Urinary bladder (tissue), 4 donors: Measurements from ENCODE around the gene VEZF1. TPM values are rescaled to one million over a fixed set of nuclear protein-coding genes. Genes with fewer than 3 reads are reported as not detected.

Source experiments
- DNase-seq: peaks from one replicate; pipeline ENCODE4 v3.0.0-alpha.2; 2015; ENCODE audit errors: extremely low spot score
- H3K27ac ChIP-seq: one replicate; pipeline ENCODE4 v1.5.1; 2013; ENCODE audit warnings: low read depth, mild to moderate bottlenecking, moderate library complexity
- H3K36me3 ChIP-seq: one replicate; pipeline ENCODE4 v1.6.1; 2013; ENCODE audit warnings: mild to moderate bottlenecking, moderate library complexity; ENCODE audit not compliant: insufficient read depth
- H3K4me1 ChIP-seq: one replicate; pipeline ENCODE4 v1.6.1; 2013; ENCODE audit warnings: mild to moderate bottlenecking, moderate library complexity; ENCODE audit not compliant: insufficient read depth
- H3K4me3 ChIP-seq: one replicate; pipeline ENCODE4 v1.5.1; 2013; ENCODE audit warnings: low read depth, low read length
- WGBS: extraction: QIAGEN DNeasy Blood & Tissue Kit; methylation state at CpG from one replicate; pipeline ENCODE4 v1.1.7; 2013; 5-methylcytosine and 5-hydroxymethylcytosine counted together
- polyA plus RNA-seq: library from polyadenylated mRNA; stranded (reverse); fragments of 200-250 nt; gene quantifications from one replicate; pipeline ENCODE4 v1.2.3, GENCODE V29; 2013
- total RNA-seq: library from RNA; depleted of rRNA; stranded (reverse); fragments of >200 nt; gene quantifications from one replicate; pipeline ENCODE4 v1.2.3, GENCODE V29; 2014
- donor health status: healthy with polysubstance abuse.
- donor health status: healthy.

The VEZF1 gene
- total and polyA plus RNA-seq, 2 donors, result 58.7 to 84.5 TPM

GRCh38 chr17:58005031-58005727 lies 17.1 kb upstream of the VEZF1 start:
- Histone ChIP-seq H3K4me3 (no peak overlapping the region), H3K36me3 (peaks cover 6% of the 10 kb centered on the region), H3K27ac (no peak overlapping the region), H3K4me1 (no peaks in the 10 kb centered on the region)
- WGBS, result 37% methylated on average over 12 of the region's 12 CpGs
- DNase-seq, result no peak

DNA sequence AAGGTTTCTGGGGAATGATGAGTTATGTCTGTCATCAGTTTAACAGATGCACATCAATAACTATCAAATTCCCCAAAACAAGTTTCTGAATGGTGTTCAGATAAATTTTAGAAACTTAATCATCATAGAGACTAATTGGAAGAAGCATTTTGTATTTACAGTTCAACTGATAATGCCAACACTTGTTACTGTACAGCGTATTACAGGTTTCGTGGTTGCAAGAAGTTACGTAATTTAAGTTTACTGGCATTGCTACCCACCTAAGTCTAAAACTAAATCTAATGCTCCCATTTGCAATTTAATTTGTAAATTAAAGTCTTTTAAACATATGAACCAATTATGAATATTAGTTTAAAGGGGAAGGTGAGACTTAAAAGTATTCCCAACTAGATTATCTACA lies 16.0 kb upstream of the VEZF1 start:
- no peak for DNase-seq
- Histone ChIP-seq H3K4me1 (no peaks in the 10 kb centered on the region), H3K4me3 (no peak overlapping the region), H3K36me3 (peaks cover 6% of the 10 kb centered on the region), H3K27ac (no peak overlapping the region)
- WGBS, result 85% methylated on average over 3 of the region's 3 CpGs

DNA sequence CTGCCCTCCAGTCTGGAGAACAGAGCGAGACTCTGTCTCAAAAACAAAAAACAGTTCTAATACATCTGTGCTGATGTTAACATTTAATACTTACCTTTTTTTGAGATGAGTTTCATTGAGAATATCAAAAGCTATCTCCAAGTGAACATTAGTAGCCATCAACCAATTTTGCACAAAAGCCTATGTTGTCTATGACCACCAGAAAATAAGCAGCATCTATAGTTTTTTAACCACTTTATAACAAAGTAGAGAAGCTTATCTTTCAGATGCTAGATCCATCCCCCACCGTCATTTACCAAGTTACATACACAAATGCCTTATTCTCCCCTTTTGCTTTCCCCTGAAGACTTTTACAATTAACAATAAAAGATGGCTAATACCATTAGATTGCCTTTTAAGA lies 14.9 kb upstream of the VEZF1 start:
- 87% methylated on average over 2 of the region's 2 CpGs for WGBS

DNA sequence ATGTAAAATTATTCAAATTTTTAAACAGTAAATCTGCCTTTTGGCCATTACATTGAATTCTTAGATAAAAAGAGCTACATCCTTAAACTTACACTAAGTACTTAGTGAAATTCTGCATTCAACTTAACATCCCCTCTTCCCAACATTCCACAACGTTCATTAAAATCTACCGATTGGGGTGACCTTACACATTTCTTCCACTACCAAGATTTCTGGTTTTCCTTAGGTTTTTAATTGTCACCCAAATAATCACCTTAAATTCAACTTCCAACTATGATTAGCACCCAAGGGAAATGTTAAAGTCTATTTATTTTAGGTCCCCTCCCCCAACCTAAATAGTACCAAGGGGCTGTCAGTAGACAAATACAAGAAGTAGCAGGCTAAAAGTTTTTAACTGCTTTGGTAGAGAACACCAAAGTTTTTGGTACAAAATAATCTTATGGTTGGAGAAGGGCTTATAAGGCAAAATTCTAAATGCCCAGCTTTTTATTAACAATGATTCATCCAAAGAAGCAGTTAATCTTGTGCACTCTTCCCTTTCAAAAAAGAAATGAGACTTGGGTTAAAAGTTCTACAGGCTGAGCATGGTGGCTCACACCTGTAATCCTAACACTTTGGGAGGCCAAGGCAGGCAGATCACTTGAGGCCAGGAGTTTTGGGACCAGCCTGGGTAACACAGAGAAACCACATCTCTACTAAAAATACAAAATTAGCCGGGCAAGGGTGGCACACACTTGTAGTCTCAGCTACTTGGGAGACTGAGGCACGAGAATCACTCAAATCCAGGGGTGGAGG lies 14.3 kb upstream of the VEZF1 start:
- Histone ChIP-seq H3K27ac (no peak overlapping the region), H3K36me3 (peaks cover 6% of the 10 kb centered on the region), H3K4me3 (no peak overlapping the region), H3K4me1 (no peaks in the 10 kb centered on the region)
- WGBS, result 69% methylated on average over 4 of the region's 4 CpGs
- DNase-seq, result no peak

More for the DNA sequence above, 14.9 kb upstream of the VEZF1 start:
- H3K4me3 ChIP-seq, result no peak overlapping the region
- no peaks in the 10 kb centered on the region for H3K4me1 ChIP-seq
- DNase-seq, result no peak
- peaks cover 6% of the 10 kb centered on the region for H3K36me3 ChIP-seq
- no peak overlapping the region for H3K27ac ChIP-seq

GRCh38 chr17:58001461-58002124 lies 13.5 kb upstream of the VEZF1 start:
- H3K4me1 ChIP-seq, result no peaks in the 10 kb centered on the region
- WGBS, result 28% methylated on average over 1 of the region's 1 CpG
- no peak for DNase-seq
- H3K27ac ChIP-seq, result no peak overlapping the region
- H3K4me3 ChIP-seq, result no peak overlapping the region
- H3K36me3 ChIP-seq, result peaks cover 6% of the 10 kb centered on the region

DNA sequence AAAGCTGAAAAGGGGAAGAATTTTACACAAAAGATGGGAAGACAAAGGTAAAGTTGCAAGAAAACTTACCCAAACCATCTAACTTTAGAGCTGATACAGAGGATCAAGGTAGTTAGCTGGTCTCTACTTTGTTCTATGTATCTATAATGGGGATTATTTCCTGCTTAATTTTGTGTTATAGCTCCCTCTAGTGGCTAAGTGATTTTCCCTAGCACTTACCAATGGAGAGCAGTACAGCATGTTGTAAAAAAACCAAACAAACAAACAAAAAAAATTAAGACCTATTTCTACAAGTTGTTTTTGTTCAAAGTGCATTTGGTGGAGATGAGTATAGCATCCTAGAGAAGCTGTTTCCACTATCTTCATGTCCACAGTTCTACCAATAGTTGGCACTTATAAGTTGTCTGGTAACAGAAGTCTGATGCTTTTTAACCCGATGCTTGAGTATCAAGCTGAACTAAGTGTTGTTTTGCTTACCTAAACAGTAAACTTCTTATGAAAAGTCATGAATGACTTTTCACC lies 11.5 kb upstream of the VEZF1 start:
- no peak overlapping the region for H3K27ac ChIP-seq
- no peaks in the 10 kb centered on the region for H3K4me1 ChIP-seq
- peaks cover 6% of the 10 kb centered on the region for H3K36me3 ChIP-seq
- H3K4me3 ChIP-seq, result no peak overlapping the region
- 47% methylated on average over 1 of the region's 1 CpG for WGBS
- DNase-seq, result peak; percentile 76

DNA sequence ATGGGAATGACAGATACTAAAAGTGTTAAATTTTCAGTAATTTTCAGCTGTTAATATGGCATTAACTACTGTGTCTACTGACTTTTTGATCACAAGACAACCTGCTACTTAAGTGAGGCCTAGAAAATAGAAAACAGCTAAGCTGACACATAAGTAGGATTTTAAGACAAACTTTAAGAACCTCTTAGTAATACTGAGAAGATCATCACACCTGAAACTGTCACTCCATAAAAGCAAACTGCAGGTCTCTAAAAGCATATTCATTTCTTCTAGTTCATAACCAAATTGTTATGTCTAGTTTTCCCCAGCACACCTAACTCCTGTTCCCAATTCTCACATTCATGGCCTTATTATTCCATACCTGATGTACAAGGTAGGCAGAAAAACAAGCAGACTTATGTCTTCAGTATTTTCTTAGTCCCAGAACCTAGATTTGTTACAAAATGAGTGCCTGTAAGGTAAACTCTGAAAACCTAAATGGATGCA lies 11.0 kb upstream of the VEZF1 start:
- H3K36me3 ChIP-seq, result peaks cover 5% of the 10 kb centered on the region
- DNase-seq, result no peak
- no peak overlapping the region for H3K27ac ChIP-seq
- no peak overlapping the region for H3K4me3 ChIP-seq
- peaks cover 2% of the 10 kb centered on the region for H3K4me1 ChIP-seq

DNA sequence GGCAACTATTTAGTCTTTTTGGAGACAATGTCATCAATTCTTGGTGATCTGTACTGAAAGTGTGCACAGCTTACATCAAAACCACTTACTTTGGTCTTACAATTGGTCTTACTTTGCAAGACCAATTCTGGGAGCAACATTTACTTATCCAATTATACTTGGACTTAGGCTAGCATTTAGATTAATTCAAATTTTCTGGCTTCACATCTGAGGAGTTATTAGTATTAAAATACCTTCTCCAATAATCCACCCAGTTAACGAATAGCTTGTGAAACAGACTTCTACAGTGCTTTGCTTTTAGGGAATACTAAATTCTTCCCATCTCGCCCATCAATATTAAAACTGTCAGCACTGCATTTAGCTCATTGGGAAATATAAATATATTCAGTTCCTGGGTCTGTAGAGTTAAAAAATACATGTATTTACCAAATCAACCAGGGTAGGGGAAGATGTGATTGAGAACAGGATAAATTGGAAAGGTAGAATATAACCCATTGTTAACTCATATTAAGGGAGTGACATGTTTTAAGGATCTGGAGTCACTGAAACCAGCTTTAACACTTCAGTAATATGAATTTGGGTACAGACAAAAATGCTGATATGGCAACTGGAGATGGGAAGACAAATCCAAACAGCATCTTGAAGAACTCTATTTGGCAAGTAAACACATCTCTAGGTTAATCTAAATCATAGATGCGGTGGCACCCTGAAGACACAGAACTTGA lies 9.2 kb upstream of the VEZF1 start:
- DNase-seq, result no peak
- Histone ChIP-seq H3K36me3 (no peaks in the 10 kb centered on the region), H3K4me3 (no peak overlapping the region), H3K4me1 (peaks cover 2% of the 10 kb centered on the region), H3K27ac (no peak overlapping the region)
- 86% methylated on average over 3 of the region's 3 CpGs for WGBS

- Histone ChIP-seq H3K4me1 (peaks cover 2% of the 10 kb centered on the region), H3K27ac (no peak overlapping the region), H3K36me3 (no peaks in the 10 kb centered on the region), H3K4me3 (no peak overlapping the region)
- no peak for DNase-seq
- 29% methylated on average over 4 of the region's 4 CpGs for WGBS
Measured at GRCh38 chr17:57995076-57995956, 7.3 kb upstream of the VEZF1 start.

DNA sequence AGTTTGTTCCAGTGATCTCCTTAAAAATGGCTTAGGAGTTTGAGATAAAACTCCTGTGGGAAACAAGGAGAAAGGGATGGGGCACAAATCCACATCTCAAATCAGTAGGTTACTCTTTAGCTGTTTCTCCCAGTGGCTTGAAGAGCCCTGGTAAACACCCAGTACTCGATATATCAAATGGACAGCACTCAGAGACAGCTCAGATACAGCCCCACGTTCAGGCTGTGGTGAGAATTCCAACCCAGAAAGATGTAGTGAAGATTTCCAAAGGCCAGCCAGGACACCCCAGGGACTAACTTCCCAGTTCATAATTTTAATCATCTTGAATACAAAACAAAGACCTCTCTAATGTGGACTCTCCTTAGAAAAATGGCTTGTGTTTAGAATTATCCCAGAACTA lies 6.4 kb upstream of the VEZF1 start:
- Histone ChIP-seq H3K4me1 (peaks cover 2% of the 10 kb centered on the region), H3K27ac (no peak overlapping the region)
- no peak for DNase-seq

GRCh38 chr17:57993471-57994365 lies 5.7 kb upstream of the VEZF1 start:
- H3K36me3 ChIP-seq, result no peaks in the 10 kb centered on the region
- no peak overlapping the region for H3K4me3 ChIP-seq
- peaks cover 2% of the 10 kb centered on the region for H3K4me1 ChIP-seq
- peak overlapping the region; percentile 23 for H3K27ac ChIP-seq
- no peak for DNase-seq
- WGBS, result 31% methylated on average over 3 of the region's 3 CpGs

More for the DNA sequence above, 6.4 kb upstream of the VEZF1 start:
- Histone ChIP-seq H3K36me3 (no peaks in the 10 kb centered on the region), H3K4me3 (no peak overlapping the region)
- 28% methylated on average over 2 of the region's 2 CpGs for WGBS

GRCh38 chr17:57991537-57991936 lies 3.5 kb upstream of the VEZF1 start:
- H3K4me3 ChIP-seq, result no peak overlapping the region
- H3K36me3 ChIP-seq, result no peaks in the 10 kb centered on the region

More at GRCh38 chr17:57991537-57991936, 3.5 kb upstream of the VEZF1 start:
- DNase-seq, result no peak
- Histone ChIP-seq H3K4me1 (peaks cover 2% of the 10 kb centered on the region), H3K27ac (no peak overlapping the region)
